ENCODE data around the gene NTRK1. TPM values are rescaled to one million over a fixed set of nuclear protein-coding genes. Genes with fewer than 3 reads are reported as not detected.
A peak's percentile ranks its signal among the peaks of the same experiment; 100 is the strongest.

The NTRK1 gene
- polyA plus RNA-seq, 1 donor: 1.1 TPM

GRCh38 chr1:156883919-156884318 lies 23.3 kb downstream of the NTRK1 start:
- no peak for DNase-seq

DNA sequence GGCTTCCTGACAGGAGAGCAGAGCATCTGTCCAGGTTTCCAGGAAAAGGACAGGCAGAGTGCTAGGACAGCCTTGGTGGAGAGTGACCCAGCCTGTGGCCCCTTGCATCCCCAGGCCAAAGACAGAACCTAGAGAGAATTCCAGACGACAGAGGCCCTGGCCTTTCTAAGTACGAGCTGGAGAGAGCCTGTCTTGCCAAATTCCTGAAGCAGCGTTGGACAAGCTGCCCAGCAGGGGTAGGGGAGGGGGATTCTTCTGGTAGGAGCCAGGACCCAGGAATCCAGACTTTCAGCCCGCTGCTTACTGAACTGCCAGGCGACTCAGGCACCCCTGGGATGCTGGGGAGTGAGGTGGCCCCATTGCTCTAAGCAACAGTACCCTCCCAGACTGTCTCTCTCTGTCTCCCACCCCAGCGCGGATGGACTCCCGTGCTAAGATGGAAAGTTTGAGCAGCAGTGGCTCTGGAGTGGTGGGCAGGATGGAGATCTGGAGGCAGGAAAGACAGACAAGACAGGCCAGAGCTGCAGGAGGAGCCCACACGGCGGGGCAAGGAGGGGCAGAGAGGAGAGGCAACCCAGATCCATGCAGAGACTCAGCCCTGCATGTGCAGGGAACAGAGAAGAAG lies 24.0 kb downstream of the NTRK1 start:
- DNase-seq: no peak

DNA sequence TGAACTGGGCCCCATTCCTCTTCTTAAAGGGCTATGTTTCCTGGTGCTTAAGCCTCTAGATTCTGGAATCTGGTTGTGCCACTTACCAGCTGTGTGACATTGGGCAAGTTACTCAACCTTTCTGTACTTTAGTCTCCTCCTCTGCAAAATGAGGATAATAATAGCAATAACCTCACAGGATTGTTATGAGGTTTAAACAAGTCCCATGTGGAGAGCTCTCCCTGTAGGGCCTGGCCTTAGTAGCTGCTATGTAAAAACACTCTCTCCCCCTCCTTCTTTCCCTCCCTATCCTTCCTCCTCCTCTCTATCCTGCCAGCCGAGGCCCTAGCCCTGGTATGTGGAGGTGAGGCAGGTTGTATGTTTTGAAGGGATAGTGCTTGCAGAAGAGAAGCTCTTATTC lies 24.6 kb downstream of the NTRK1 start:
- DNase-seq: no peak

DNA sequence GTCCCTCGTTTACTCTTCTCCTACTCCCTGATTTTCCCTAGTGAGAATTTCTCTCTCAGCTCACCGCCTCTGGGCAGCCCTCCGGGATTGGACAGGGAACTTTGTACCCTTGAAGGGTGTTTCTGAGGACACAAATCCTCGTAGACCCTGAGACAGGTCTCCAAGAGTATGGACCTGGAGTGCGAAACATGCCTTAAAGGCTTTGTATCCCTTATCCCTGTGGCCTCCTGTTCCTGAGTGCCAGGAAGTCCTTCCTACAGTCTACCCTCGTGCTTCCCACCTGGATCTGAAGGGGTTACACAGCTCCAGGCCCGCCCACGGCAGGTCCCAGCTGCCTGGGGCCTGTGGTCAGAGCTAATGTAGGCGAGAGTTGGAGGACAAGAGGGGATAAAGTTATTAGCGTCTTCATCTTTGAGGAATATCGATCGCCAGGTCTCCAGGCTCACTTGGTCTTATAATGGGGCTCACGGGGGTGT lies 25.3 kb downstream of the NTRK1 start:
- DNase-seq: no peak

DNA sequence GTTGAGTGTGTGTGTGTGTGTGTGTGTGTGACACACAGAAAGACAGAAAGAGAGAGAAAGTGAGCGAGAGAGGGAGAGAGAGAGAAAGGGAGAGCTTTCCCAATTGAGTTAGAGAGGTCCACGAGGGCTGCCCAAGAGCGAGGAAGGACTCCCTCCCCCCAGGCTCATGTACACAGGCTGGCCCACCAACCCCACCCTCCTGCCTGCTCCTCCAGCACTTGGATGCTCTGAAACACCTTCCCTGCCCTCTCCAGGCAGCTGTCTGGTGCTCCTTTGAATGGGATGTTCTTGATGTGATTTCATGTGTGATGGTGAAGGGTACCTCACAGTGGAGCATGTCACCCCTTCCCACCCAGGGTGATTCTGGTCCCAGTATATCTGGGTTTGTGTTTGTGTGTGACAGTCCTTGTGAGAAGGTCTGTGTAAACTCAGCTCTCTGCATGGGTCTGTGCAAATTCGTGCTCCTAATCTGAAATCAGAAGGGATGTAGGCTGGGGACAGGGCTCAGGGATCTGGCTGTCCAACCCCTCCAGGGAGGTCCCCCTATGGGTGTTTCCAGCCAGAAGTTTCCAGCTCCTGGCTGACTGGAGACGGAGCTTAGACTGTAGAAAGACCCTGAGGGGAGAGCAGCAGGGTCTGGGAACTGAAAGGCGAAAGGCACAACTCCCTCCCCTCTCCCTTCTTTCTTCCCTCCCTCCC lies 26.1 kb downstream of the NTRK1 start:
- DNase-seq: no peak

- no peak for DNase-seq
Measured at GRCh38 chr1:156887317-156887716, 26.7 kb downstream of the NTRK1 start.

DNA sequence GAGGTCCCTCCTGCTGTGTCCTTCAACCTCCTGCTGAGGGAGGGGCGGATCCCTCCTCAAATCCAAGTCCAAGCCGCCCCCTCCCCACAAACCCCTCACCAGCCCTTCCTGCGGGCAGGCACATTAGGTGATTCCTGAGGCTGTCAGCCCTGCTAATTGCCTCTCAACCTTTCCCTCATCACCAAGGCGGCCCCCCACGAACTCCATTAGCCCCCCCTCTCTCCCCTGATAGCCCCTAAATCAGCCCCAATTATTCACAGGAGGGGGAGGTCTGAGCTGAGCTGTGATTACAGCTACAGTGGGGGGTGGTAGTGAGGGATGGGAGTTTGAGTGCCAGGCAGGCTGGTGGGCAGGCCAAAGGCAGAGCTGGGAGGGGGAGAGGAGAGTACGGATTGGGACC lies 27.1 kb downstream of the NTRK1 start:
- no peak for DNase-seq

- DNase-seq: peak; percentile 85
Measured at GRCh38 chr1:156889802-156890580, 29.3 kb downstream of the NTRK1 start.

DNA sequence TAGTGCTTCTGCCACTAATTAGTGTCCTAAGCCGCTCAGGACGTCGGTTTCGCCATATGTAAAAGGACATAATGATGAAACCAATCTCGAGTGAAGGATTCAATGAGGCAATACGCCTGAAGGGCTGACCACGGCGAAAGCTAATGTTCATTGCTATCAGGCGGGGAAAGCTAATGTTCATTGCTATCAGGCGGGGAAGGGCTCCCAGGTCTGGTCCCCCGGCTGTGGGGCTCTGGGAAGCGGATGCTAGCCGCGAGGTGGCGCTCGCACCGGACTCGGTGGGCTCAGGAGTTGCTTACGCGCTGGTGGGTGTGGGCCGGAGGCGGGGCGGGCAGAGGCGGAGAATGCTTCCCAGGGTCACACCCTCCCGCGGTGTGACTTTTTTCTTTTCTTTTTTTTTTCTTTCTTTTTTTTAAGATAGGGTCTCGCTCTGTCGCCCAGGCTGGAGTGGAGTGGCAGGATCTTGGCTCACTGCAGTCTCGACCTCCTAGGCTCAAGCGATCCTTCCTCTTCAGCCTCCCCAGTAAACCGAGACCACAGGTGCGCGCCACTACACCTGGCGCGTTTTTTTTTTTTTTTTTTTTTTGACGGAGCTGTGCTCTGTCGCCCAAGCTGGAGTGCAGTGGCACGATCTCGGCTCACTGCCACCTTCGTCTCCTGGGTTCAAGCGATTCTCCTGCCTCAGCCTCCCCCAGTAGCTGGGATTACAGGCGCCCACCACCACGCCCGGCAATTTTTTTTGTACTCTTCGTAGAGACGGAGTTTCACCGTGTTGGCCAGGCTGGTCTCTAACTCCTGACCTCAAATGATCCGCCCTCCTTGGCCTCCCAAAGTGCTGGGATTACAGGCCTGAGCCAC lies 31.8 kb downstream of the NTRK1 start:
- DNase-seq: peak; percentile 94

GRCh38 chr1:156893048-156893953 lies 32.6 kb downstream of the NTRK1 start, which contains the start of gene PEAR1:
Gene PEAR1 (plus strand): TSS chr1:156893718. CDS start chr1:156903927, 10,209 bp downstream.
- DNase-seq: peak; percentile 68

GRCh38 chr1:156894001-156894400 lies 33.3 kb downstream of the NTRK1 start:
- no peak for DNase-seq

DNA sequence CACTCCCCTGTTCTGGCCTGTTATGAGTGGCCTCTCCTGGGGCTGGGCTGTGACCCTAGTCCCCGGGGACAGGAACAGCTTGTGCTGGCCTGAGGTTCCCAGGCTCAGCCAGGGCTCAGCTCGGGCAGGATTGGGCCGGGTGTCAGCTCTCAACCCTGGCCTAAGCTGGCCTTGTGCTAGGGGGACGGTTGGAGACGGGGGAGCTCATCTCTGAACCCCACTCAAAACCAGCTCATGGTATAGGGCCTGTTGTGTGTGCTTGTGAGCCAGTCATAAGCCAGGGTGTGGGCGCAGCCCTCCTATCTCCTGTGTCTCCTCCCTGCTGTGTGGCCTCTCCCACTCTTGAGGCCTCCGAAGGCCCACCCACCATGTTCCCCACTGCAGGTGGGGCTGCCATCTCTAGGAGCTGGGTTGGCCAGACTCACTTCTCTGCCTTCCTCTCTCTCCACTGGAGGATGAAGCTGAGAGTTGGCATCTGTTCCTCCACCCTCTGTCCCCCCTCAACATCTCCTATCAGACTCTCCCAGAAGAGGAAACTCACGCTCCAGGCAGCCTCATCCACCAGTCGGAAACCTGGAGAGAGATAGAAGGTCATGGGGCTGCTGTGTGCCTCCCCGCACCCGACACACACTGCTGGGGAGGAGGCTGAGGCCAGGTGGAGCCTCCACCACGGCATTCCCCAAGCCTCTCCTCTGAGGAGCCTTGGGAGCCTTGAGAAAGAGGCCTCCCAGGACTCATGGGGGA lies 34.2 kb downstream of the NTRK1 start:
- no peak for DNase-seq

GRCh38 chr1:156895455-156895812 lies 34.8 kb downstream of the NTRK1 start:
- no peak for DNase-seq

DNA sequence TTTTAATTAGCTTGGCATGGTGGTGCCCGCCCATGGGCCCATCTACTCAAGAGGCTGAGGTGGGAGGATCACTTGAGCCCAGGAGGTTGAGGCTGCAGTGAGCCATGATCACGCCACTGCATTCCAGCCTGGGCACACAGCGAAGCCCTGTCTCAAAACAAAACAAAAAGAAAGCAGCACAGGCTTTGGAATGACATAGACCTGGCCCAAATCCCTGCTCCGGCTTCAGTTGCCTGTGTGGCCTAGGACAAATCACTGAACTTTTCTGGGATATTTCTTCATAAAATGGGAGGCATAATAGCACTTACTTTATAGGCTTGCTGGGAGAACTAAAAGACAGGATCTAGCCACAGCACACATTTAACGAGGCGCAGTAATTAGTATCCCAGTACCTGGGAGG lies 35.3 kb downstream of the NTRK1 start:
- DNase-seq: no peak

GRCh38 chr1:156896490-156897033 lies 35.9 kb downstream of the NTRK1 start:
- DNase-seq: no peak

DNA sequence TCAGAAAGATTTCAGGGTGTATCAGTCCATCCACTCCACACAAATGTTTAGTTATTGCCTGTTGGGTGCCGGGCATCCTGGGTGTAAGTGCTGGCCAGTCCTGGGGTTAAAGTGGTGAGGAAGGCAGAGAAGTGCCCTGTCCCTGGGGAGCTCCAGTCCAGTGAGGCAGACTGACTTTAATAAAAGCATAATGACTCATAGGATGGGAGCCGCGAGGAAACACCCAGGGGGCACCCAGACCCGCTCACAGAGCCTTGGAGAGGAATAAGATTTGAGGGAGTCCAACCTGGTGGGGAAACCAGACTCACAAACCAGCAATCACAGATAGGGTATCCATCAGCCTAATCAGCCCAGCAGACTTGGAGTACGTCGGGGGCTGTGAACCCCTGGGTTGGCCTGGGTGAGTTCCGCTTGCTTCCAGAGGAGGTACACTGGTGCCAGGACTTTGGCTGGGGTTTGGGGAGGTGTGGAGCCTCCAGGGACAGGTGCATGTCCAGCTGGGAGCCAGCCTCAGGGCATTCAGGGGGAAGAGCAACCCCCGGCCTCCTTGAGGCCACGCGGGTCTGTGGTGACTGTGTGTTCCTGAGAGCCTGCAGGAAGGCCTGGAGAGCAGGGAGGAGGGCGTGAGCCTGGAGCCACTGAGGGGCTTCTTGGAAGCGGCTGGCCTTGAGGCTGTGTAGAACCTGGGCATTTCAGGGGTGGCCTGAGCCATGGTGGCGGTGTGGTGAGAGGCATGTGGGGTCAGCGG lies 36.6 kb downstream of the NTRK1 start:
- no peak for DNase-seq

GRCh38 chr1:156898161-156898566 lies 37.5 kb downstream of the NTRK1 start:
- no peak for DNase-seq

DNA sequence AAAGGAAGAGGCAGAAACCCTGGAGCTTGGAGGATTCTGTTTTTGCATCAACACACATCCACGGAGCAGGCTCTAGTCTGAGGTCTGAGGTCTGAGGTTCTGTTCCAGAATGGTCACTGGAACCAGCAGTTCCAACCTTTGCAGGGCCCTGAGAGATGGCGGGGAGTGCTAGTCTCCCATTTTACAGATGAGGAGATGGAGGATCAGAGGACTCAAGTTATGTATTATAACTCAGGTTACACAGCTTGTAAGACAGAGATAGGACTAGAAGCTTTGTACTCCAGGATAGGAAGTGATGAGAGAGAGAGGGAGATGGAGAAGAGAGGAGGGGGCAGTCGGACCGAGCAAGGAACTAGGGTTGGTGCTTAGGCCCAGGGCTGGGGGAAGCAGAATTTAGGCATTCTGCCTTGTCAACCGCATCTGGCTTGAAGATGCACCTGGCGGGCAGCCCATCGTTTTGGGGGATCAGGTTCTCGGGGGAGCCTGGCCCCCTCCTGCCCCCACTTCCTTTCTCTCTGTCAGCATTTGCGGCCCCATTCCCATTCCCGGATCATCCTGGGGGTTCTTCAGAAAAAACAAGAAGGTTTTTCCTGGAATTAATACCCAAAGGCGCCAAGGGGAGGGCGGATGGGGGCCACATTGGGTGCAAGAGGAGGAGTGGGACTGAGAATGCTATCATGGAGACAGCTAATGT lies 38.5 kb downstream of the NTRK1 start:
- DNase-seq: no peak
